Right kidney (tissue), 1 donor: Measurements from ENCODE around the gene CFAP20DC.
"Not testable (repeated sequence)": the region's sequence is repeated elsewhere in the genome, so short reads cannot be mapped to it uniquely, and the experiment has no call there.

ENCODE experiments used
- DNase-seq: peaks from one replicate; pipeline ENCODE4 v3.0.0-alpha.2; 2016

CFAP20DC gene

GRCh38 chr3:58868097-58868779 is 181.6 kb downstream of the CFAP20DC start:
- no peak for DNase-seq

GRCh38 chr3:58867621-58868020 is 182.2 kb downstream of the CFAP20DC start:
- DNase-seq, result no peak

DNA sequence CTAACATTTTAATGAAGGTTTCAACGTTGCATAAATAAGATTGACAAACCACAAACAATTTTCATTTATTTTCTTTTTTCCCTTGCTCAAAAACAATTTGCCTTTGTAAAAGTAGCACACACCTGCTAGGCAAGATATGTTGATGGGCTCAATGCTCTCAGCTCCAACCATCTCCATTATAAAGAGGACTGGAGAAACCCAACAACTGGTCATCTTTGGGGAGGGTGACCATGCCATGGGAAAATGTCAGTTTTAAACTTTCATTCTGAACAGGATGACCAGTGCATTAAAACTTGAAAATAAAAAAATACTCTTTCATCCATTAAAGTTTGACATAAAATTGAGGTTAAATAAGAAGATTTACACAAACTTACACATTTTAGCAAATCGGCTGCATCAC is 183.7 kb downstream of the CFAP20DC start:
- DNase-seq, result no peak

DNA sequence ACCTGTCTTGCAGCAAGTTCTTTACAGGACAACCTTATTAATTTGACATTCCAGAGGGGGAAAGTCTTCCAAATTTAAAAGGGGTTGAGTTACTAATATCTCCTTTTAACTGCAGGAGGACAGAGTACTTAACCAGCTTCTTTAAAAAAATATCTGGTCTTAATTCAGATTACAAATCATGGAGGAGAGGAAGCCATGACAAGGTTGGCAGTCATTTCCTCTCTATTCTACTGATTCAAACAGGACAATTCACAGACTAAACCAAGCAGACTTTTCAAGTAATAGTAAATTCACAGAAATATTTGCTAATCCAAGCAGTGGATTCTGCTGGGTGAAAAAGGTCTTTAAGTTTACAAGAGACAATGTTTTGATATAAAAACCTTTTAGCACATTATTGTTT is 185.3 kb downstream of the CFAP20DC start:
- DNase-seq, result no peak

GRCh38 chr3:58863206-58863605 is 186.6 kb downstream of the CFAP20DC start:
- DNase-seq, result no peak

- no peak for DNase-seq
Observed at GRCh38 chr3:58861551-58861950, 188.3 kb downstream of the CFAP20DC start.

DNA sequence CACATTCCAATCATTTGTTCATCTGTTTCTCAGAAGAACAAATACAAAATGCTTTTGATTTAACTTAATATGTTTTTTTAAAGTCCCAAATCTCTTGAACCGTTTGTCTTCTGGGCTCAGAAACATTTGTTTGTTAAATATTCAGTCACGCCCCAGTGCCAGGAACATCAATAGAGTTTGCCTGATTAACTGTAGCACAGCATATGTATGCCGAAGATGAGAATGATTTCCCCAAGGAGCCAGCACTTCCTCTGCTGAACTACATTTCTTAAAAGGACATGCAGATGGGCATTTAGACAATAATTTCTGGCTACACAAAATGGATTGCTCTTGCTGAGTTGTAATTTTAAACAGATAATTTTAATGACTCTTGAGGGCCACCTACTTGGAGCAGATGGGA is 191.7 kb downstream of the CFAP20DC start:
- no peak for DNase-seq

- DNase-seq, result no peak
Observed at GRCh38 chr3:58857402-58857801, 192.4 kb downstream of the CFAP20DC start.

DNA sequence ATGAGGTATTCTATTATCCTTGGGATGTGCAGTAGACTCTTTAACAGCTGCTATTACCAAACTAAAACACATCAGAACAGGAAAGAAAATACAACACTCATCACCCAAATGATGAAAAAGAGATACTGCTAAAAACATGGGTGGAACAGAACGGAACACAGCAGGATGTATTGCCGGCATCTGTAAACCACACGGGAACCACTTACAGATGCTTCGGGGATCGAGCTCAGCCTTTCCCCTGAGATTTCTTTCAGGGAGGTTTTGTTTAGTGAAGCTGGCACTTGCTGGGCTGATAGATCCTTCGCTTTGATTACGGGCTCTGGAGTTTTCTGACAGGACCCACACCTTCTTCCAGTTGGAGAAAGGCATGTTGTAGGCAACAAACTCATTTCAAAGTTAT is 201.0 kb downstream of the CFAP20DC start:
- no peak for DNase-seq

GRCh38 chr3:58842050-58842747 is 207.6 kb downstream of the CFAP20DC start:
- not testable (repeated sequence) for DNase-seq

- no peak for DNase-seq
Observed at GRCh38 chr3:58840949-58841348, 208.9 kb downstream of the CFAP20DC start.

DNA sequence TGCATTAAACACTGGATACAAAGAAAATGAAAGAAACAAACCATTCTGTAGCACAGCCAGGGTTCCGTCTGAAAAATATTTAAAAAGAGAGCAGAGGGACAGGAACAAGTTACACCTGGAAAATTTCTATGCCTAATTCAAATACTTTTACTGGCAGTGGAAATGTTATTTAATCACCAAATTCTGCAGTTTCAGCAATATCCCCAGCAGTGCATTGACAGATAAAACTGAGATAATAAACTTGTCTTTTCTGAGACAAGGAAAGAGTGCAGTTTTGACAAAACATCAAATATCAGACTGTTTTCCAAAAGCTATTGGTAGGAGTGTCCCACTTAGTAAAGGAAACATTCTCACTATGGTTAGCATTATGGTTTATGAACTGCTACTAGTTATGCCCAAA is 209.9 kb downstream of the CFAP20DC start:
- no peak for DNase-seq

GRCh38 chr3:58839187-58839586 is 210.6 kb downstream of the CFAP20DC start:
- DNase-seq, result no peak

GRCh38 chr3:58837856-58838255 is 212.0 kb downstream of the CFAP20DC start:
- DNase-seq, result no peak

- no peak for DNase-seq
Observed at GRCh38 chr3:58837141-58837843, 212.5 kb downstream of the CFAP20DC start.

DNA sequence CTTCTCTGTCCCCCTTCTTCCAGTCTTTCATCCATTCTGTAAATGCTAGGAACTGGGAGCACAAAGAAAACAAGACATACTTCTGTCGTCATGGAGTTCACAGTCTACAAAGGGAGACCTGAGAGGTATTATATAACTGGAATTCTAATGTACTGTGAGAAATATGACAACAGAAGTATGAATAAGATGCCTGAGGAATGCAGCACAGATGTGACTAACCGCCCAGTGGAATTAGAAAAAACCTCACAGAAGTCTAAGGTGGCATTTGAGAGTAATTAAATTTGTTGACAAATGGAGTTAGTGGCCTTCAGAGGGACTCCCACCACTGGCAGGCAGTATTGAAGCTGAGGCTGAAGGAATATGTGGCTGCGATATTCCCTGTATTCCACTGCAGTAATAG is 214.7 kb downstream of the CFAP20DC start:
- no peak for DNase-seq

DNA sequence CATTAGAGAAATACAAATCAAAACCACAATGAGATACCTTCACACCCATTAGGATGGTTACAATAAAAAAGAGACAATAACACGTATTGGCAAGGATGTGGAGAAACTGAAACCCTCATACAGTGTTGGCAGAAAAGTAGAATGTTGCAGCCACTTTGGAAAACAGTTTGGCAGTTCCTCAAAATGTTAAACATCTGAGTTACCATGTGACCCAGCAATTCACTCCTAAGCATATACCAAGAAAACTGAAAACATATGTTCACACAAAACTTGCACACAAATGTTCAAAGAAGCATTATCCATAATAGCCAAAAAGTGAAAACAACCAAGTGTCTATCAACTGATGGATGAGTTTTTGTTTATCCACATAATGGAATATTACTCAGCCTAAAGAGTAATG is 216.3 kb downstream of the CFAP20DC start:
- DNase-seq, result no peak

GRCh38 chr3:58829321-58830000 is 220.4 kb downstream of the CFAP20DC start:
- no peak for DNase-seq

DNA sequence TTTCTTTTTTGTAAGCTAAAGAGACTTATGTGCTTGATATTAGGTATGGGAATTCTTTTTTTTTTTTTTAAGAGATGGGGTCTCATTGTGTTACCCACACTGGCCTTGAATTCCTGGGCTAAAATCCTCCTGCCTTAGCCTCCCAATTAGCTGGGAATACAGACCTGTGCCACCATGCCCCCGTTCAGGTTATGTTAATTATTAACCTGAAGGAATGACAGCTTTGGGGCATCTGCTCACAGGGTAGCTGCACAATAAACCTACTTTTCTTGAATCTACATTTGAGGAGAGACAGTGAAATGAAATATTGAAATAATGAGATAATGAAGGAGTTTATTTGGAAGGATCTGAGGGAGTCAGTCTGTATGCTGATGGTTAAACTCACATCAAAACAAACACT is 225.0 kb downstream of the CFAP20DC start:
- DNase-seq, result no peak

GRCh38 chr3:58824285-58824684 is 225.5 kb downstream of the CFAP20DC start:
- peak; percentile 21 for DNase-seq

DNA sequence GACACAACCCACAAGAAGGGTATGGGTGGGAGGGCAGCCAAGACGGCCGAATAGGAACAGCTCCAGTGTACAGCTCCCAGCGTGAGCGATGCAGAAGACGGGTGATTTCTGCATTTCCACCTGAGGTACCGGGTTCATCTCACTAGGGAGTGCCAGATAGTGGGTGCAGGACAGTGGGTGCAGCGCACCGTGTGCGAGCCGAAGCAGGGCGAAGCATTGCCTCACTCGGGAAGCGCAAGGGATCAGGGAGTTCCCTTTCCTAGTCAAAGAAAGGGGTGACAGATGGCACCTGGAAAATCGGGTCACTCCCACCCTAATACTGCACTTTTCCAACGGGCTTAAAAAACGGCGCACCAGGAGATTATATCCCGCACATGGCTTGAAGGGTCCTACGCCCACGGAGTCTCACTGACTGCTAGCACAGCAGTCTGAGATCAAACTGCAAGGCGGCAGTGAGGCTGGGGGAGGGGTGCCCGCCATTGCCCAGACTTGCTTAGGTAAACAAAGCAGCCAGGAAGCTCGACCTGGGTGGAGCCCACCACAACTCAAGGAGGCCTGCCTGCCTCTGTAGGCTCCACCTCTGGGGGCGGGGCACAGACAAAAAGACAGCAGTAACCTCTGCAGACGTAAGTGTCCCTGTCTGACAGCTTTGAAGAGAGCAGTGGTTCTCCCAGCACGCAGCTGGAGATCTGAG is 243.1 kb downstream of the CFAP20DC start:
- DNase-seq, result not testable (repeated sequence)

DNA sequence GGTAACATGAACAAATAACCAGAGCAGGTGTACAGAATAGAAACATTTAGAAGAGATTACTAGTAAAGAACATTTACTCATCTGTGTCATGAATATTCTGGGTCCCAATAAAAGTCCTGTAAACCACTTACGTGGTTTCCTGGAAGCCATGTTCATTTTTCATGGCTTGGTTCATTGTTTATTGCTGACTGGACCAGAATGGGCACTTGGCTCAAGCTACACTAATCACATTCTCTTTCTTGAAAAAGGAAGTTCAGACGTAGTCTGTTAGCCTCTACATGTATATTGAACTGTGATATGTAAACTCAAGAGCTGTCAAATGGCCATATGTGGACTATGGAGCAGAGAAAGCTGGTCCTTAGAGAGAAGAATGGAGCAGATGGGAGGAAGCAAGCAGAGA is 244.9 kb downstream of the CFAP20DC start:
- DNase-seq, result no peak
